ENCODE measurements around the gene PHLDB2. TPM values are rescaled to one million over a fixed set of nuclear protein-coding genes. Genes with fewer than 3 reads are reported as not detected.

The PHLDB2 gene
- total RNA-seq, 1 donor from 2014 or later, result 170 TPM

GRCh38 chr3:111882799-111883198 lies 23.7 kb downstream of the PHLDB2 start:
- peaks cover 26% of the 10 kb centered on the region for H3K36me3 Mint-ChIP-seq (ENCODE audit: low read depth, unreplicated experiment)
- H2AFZ ChIP-seq (ENCODE audit: low read depth, low read length), result no peak overlapping the region
- no peak overlapping the region for H3K4me3 Mint-ChIP-seq (ENCODE audit: unreplicated experiment)
- H3K9ac ChIP-seq (ENCODE audit: low read length), result no peak overlapping the region
- no peaks in the 10 kb centered on the region for H3K4me1 ChIP-seq (ENCODE audit: insufficient read depth, low read length)
- no peak overlapping the region for H3K27ac ChIP-seq (ENCODE audit: low read depth, low read length)
- FAIRE-seq (no peak), DNase-seq (ENCODE audit: low read depth) (no peak)
- peaks cover 34% of the 10 kb centered on the region for H3K4me1 Mint-ChIP-seq (ENCODE audit: low read depth, unreplicated experiment)
- no peaks in the 10 kb centered on the region for H3K27me3 ChIP-seq (ENCODE audit: insufficient read depth, low read length)
- H3K9me3 ChIP-seq (ENCODE audit: insufficient read depth, low read depth, low read length), result no peaks in the 10 kb centered on the region
- peaks cover 29% of the 10 kb centered on the region for H3K36me3 ChIP-seq (ENCODE audit: insufficient read depth, low read length)
- H4K20me1 ChIP-seq (ENCODE audit: insufficient read depth, low read length), result peaks cover 54% of the 10 kb centered on the region
- TF ChIP-seq EZH2 (IDR thresholded peaks at IDR 0.05; ENCODE audit: insufficient read depth, low read length) (no peak), CTCF (IDR thresholded peaks at IDR 0.05; ENCODE audit: insufficient read depth, low read depth, low read length) (no peak)
- no peak overlapping the region for H3K4me3 ChIP-seq (ENCODE audit: insufficient read depth, low read depth, low read length)
- no peak overlapping the region for H3K27ac Mint-ChIP-seq (ENCODE audit: unreplicated experiment)
- H3K27me3 Mint-ChIP-seq (ENCODE audit: low read depth, unreplicated experiment), result no peaks in the 10 kb centered on the region
- peaks cover 5% of the 10 kb centered on the region for H3K9me3 Mint-ChIP-seq (ENCODE audit: unreplicated experiment)
- H3K79me2 ChIP-seq (ENCODE audit: insufficient read depth, low read length), result peaks cover 100% of the 10 kb centered on the region
- no peak overlapping the region for H3K4me2 ChIP-seq (ENCODE audit: low read length)

- Histone ChIP-seq H4K20me1 (ENCODE audit: insufficient read depth, low read length) (peaks cover 58% of the 10 kb centered on the region), H2AFZ (ENCODE audit: low read depth, low read length) (no peak overlapping the region), H3K4me3 (ENCODE audit: insufficient read depth, low read depth, low read length) (no peak overlapping the region), H3K4me1 (ENCODE audit: insufficient read depth, low read length) (no peaks in the 10 kb centered on the region), H3K36me3 (ENCODE audit: insufficient read depth, low read length) (peaks cover 29% of the 10 kb centered on the region), H3K27ac (ENCODE audit: low read depth, low read length) (no peak overlapping the region), H3K9ac (ENCODE audit: low read length) (no peak overlapping the region), H3K9me3 (ENCODE audit: insufficient read depth, low read depth, low read length) (no peaks in the 10 kb centered on the region), H3K27me3 (ENCODE audit: insufficient read depth, low read length) (no peaks in the 10 kb centered on the region), H3K4me2 (ENCODE audit: low read length) (no peak overlapping the region), H3K79me2 (ENCODE audit: insufficient read depth, low read length) (peaks cover 99% of the 10 kb centered on the region)
- Mint-ChIP-seq H3K27ac (ENCODE audit: unreplicated experiment) (peak overlapping the region; percentile 26), H3K4me1 (ENCODE audit: low read depth, unreplicated experiment) (peaks cover 29% of the 10 kb centered on the region), H3K9me3 (ENCODE audit: unreplicated experiment) (peaks cover 5% of the 10 kb centered on the region), H3K4me3 (ENCODE audit: unreplicated experiment) (no peak overlapping the region), H3K27me3 (ENCODE audit: low read depth, unreplicated experiment) (no peaks in the 10 kb centered on the region), H3K36me3 (ENCODE audit: low read depth, unreplicated experiment) (peaks cover 31% of the 10 kb centered on the region)
- TF ChIP-seq EZH2 (IDR thresholded peaks at IDR 0.05; ENCODE audit: insufficient read depth, low read length) (no peak), CTCF (IDR thresholded peaks at IDR 0.05; ENCODE audit: insufficient read depth, low read depth, low read length) (no peak)
- FAIRE-seq (no peak), DNase-seq (ENCODE audit: low read depth) (no peak)
Measured at GRCh38 chr3:111884411-111885018, 25.4 kb downstream of the PHLDB2 start.

GRCh38 chr3:111885578-111885977 lies 26.5 kb downstream of the PHLDB2 start:
- Histone ChIP-seq H4K20me1 (ENCODE audit: insufficient read depth, low read length) (peaks cover 57% of the 10 kb centered on the region), H3K36me3 (ENCODE audit: insufficient read depth, low read length) (peaks cover 33% of the 10 kb centered on the region), H3K27me3 (ENCODE audit: insufficient read depth, low read length) (no peaks in the 10 kb centered on the region), H3K79me2 (ENCODE audit: insufficient read depth, low read length) (peaks cover 99% of the 10 kb centered on the region), H3K4me3 (ENCODE audit: insufficient read depth, low read depth, low read length) (no peak overlapping the region), H3K9me3 (ENCODE audit: insufficient read depth, low read depth, low read length) (no peaks in the 10 kb centered on the region), H2AFZ (ENCODE audit: low read depth, low read length) (no peak overlapping the region), H3K9ac (ENCODE audit: low read length) (no peak overlapping the region), H3K27ac (ENCODE audit: low read depth, low read length) (no peak overlapping the region), H3K4me1 (ENCODE audit: insufficient read depth, low read length) (no peaks in the 10 kb centered on the region), H3K4me2 (ENCODE audit: low read length) (no peak overlapping the region)
- Mint-ChIP-seq H3K27me3 (ENCODE audit: low read depth, unreplicated experiment) (no peaks in the 10 kb centered on the region), H3K27ac (ENCODE audit: unreplicated experiment) (peak overlapping the region; percentile 12), H3K4me1 (ENCODE audit: low read depth, unreplicated experiment) (peaks cover 22% of the 10 kb centered on the region), H3K4me3 (ENCODE audit: unreplicated experiment) (no peak overlapping the region), H3K9me3 (ENCODE audit: unreplicated experiment) (peaks cover 5% of the 10 kb centered on the region), H3K36me3 (ENCODE audit: low read depth, unreplicated experiment) (peaks cover 38% of the 10 kb centered on the region)
- no peak for DNase-seq (ENCODE audit: low read depth)
- TF ChIP-seq CTCF (IDR thresholded peaks at IDR 0.05; ENCODE audit: insufficient read depth, low read depth, low read length), result no peak
- no peak for TF ChIP-seq EZH2 (IDR thresholded peaks at IDR 0.05; ENCODE audit: insufficient read depth, low read length)
- no peak for FAIRE-seq
